Activated T-helper 1 cell treated with anti-CD3 and anti-CD28 coated beads, Interleukin-2, amount 50 U/mL, for 16 hours (primary cell): ENCODE measurements around the gene NPS.

Experiments used
- DNase-seq, 2 donors: peaks; one replicate each; pipeline ENCODE4 v3.0.0-alpha.2; 2020; ENCODE audit warnings: low read depth in 1 of 2, low spot score in 1 of 2

Gene NPS

GRCh38 chr10:127549009-127549408 is at the start of gene NPS:
Gene NPS (plus strand): TSS chr10:127549309. CDS start chr10:127549369, 60 bp downstream.
- DNase-seq = no peak

- no peak for DNase-seq
Observed at GRCh38 chr10:127500127-127500526, 49.0 kb upstream of the NPS start.

GRCh38 chr10:127506094-127506493 is 43.0 kb upstream of the NPS start:
- no peak for DNase-seq

GRCh38 chr10:127522298-127522697 is 26.8 kb upstream of the NPS start:
- DNase-seq = no peak

- DNase-seq = no peak
Observed at GRCh38 chr10:127523476-127523875, 25.6 kb upstream of the NPS start.

- no peak for DNase-seq
Observed at GRCh38 chr10:127524229-127524628, 24.9 kb upstream of the NPS start.

GRCh38 chr10:127524908-127525665 is 24.0 kb upstream of the NPS start:
- no peak for DNase-seq

GRCh38 chr10:127525686-127526085 is 23.4 kb upstream of the NPS start:
- DNase-seq = no peak

GRCh38 chr10:127526161-127526560 is 22.9 kb upstream of the NPS start:
- DNase-seq = no peak

- no peak for DNase-seq
Observed at GRCh38 chr10:127527320-127527719, 21.8 kb upstream of the NPS start.

- DNase-seq = no peak
Observed at GRCh38 chr10:127527891-127528290, 21.2 kb upstream of the NPS start.

- no peak for DNase-seq
Observed at GRCh38 chr10:127532193-127532592, 16.9 kb upstream of the NPS start.

- no peak for DNase-seq
Observed at GRCh38 chr10:127532659-127533058, 16.4 kb upstream of the NPS start.

GRCh38 chr10:127534074-127534473 is 15.0 kb upstream of the NPS start:
- no peak for DNase-seq

- no peak for DNase-seq
Observed at GRCh38 chr10:127534496-127534895, 14.6 kb upstream of the NPS start.

- DNase-seq = no peak
Observed at GRCh38 chr10:127535802-127536515, 13.2 kb upstream of the NPS start.

GRCh38 chr10:127536972-127537760 is 11.9 kb upstream of the NPS start:
- no peak for DNase-seq

GRCh38 chr10:127537924-127538323 is 11.2 kb upstream of the NPS start:
- no peak for DNase-seq

- DNase-seq = no peak
Observed at GRCh38 chr10:127548022-127548421, 1.1 kb upstream of the NPS start.

GRCh38 chr10:127550861-127551260 is 1.8 kb downstream of the NPS start:
- DNase-seq = no peak

- no peak for DNase-seq
Observed at GRCh38 chr10:127552446-127552845, 3.3 kb downstream of the NPS start.

GRCh38 chr10:127553417-127553816 is 4.3 kb downstream of the NPS start:
- DNase-seq = no peak
